ENCODE data around the gene SP100.

Gene SP100

DNA sequence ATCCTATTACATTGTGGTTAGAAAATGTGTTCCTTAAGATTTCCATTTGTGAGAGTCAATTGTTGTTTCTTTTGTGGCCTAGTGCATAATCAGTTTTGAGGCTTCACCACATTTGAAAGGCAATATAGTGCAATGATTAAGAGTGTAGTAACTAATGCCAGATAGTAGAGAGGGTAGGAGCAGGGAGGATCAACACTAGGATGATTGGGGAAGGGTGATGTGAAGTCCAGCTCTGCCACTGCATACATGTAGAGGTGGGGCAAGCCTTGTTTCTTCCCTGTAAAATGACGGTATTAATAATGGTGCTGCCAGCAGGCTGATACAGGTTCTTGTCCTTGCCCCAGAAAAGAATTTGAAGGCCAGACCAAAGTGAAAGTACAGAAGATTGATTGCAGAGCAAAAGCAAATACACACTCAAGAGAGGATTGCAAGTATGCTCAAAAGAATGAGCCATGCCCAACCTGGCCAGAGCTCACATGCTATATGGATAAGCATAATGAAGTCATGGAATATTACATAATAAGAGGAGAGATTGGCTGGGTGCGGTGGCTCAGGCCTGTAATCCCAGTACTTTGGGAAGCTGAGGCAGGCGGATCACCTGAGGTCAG, 8.0 kb downstream of the SP100 start:
- Mint-ChIP-seq H3K4me3 (no peak overlapping the region), H3K27me3 (ENCODE audit: low read depth) (peaks cover 3% of the 10 kb centered on the region), H3K4me1 (no peaks in the 10 kb centered on the region), H3K36me3 (ENCODE audit: low read depth) (no peaks in the 10 kb centered on the region), H3K9me3 (peaks cover 2% of the 10 kb centered on the region), H3K27ac (no peak overlapping the region)
- TF ChIP-seq, protein P1, sequence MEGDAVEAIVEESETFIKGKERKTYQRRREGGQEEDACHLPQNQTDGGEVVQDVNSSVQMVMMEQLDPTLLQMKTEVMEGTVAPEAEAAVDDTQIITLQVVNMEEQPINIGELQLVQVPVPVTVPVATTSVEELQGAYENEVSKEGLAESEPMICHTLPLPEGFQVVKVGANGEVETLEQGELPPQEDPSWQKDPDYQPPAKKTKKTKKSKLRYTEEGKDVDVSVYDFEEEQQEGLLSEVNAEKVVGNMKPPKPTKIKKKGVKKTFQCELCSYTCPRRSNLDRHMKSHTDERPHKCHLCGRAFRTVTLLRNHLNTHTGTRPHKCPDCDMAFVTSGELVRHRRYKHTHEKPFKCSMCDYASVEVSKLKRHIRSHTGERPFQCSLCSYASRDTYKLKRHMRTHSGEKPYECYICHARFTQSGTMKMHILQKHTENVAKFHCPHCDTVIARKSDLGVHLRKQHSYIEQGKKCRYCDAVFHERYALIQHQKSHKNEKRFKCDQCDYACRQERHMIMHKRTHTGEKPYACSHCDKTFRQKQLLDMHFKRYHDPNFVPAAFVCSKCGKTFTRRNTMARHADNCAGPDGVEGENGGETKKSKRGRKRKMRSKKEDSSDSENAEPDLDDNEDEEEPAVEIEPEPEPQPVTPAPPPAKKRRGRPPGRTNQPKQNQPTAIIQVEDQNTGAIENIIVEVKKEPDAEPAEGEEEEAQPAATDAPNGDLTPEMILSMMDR (IDR thresholded peaks at IDR 0.05; ENCODE audit: unreplicated experiment in 3 of 3): no peak

DNA sequence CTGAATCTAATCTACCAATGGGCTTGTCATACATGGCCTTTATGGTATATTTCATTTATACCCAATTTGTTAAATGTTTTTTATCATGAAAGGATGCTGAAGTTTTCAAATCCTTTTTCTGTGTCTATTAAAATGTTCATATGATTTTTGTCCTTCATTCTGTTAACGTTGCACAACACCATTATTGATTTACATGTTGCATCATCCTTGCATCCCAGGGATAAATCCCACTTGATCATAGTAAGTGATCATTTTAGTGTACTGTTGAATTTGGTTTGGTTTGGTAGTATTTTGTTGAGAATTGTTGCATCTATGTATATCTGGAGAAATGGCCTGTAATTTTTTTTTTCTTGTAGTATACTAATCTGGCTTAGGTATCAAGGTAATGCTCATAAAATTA, 9.4 kb downstream of the SP100 start:
- no peaks in the 10 kb centered on the region for H3K27me3 Mint-ChIP-seq (ENCODE audit: low read depth)
- no peak overlapping the region for H3K4me3 Mint-ChIP-seq
- H3K4me1 Mint-ChIP-seq: no peaks in the 10 kb centered on the region
- no peak overlapping the region for H3K27ac Mint-ChIP-seq
- no peaks in the 10 kb centered on the region for H3K36me3 Mint-ChIP-seq (ENCODE audit: low read depth)
- TF ChIP-seq, protein P1 (IDR thresholded peaks at IDR 0.05; ENCODE audit: unreplicated experiment in 3 of 3): no peak
- peaks cover 7% of the 10 kb centered on the region for H3K9me3 Mint-ChIP-seq

DNA sequence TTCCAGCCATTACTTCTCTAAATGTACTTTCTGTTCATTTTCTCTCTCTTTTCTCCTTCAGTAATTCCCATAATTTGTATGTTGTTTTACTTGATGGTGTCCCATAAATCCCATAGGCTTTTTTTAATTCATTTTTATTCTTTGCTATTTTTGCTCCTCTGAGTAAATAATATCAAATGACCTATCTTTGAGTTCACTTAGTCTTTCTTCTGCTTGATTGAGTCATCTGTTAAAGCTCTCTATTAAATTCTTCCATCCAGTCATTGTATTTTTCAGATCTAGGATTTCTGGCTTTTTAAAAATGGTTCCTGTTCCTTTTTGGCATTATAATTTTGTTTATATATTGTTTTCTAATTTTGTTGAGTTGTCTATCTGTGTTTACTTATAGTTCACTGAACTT, 13.5 kb downstream of the SP100 start:
- no peaks in the 10 kb centered on the region for H3K27me3 Mint-ChIP-seq (ENCODE audit: low read depth)
- H3K9me3 Mint-ChIP-seq: peaks cover 15% of the 10 kb centered on the region
- no peak overlapping the region for H3K4me3 Mint-ChIP-seq
- TF ChIP-seq, protein P1 (IDR thresholded peaks at IDR 0.05; ENCODE audit: unreplicated experiment in 3 of 3): no peak
- no peaks in the 10 kb centered on the region for H3K36me3 Mint-ChIP-seq (ENCODE audit: low read depth)
- no peak overlapping the region for H3K27ac Mint-ChIP-seq
- no peaks in the 10 kb centered on the region for H3K4me1 Mint-ChIP-seq

DNA sequence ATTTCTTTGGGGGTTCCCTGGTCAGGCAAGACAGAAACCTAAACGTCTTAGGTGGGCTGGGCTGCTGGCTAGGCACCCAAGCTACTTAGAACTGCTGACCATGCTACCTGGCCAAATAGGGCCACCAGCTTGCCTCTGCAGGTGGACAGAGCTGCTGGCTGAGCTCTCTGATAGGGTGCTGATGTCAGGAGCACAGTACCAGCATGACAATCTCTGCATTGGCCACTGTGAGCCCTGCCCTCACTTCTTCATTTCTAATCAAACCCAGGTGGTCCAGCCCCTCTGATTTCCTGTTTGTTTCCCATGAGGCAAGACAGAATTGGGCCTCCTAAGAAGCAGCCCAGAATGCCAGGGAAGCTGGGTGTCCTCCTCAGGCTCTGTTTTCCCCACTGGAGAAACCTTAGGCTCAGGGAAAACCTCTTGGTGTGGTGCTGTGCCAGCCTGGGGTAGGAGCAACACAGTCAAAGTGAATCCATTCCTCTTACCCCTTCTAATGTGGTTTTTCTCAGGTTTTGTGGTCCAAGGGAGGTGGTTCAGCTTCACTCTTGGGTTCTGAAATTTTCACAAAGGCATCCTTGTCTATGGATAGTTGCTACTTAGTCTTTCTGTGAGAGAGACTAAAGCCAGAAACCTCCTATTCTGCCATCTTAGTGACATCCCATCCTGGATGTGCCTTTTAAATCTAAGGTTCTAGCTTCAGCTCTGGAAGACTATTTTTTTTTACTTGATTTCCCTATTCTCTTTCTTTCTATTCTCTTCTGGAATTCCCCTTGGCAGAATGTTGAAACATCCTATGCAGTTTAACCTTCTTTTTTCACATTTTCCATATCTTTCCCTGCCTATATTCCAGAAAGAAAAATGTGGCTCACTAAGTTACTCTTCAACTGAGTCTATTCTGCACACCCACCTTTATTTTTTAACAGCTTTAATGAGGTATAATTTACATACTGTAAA, 15.2 kb downstream of the SP100 start:
- H3K9me3 Mint-ChIP-seq: peaks cover 18% of the 10 kb centered on the region
- H3K27me3 Mint-ChIP-seq (ENCODE audit: low read depth): no peaks in the 10 kb centered on the region
- H3K4me3 Mint-ChIP-seq: no peak overlapping the region
- no peaks in the 10 kb centered on the region for H3K4me1 Mint-ChIP-seq
- no peak overlapping the region for H3K27ac Mint-ChIP-seq
- TF ChIP-seq, protein P1 (IDR thresholded peaks at IDR 0.05; ENCODE audit: unreplicated experiment in 3 of 3): no peak
- H3K36me3 Mint-ChIP-seq (ENCODE audit: low read depth): no peaks in the 10 kb centered on the region

DNA sequence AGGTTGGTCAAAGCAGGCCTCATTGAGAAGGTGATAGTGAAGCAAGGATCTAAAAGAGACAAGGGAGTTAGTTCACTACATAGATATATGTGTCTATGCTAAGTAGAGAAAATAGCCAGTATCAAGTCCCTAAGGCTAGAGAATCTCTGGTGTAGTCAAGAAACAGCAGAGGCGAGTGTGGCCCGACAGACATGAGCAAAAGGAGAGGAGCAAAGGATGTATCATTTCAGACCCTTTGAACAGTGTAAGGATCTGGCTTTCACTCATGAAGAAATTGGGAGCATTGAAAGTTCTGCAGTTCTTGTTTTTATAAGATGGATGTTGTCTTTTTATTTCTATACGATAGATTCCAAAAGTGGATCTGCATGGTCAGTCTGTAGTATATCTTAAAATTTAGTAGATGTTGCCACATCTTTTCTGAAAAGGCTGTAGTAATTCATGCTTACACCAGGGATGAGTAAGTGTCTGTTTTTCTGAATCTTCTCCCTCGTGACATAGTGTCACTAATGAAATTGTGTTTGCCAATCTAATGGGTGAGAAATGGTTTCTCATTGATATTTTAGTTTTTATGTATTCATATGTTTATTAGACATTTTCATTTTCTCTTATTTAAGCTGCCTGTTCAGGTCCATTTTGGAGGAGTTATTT, 18.8 kb downstream of the SP100 start:
- TF ChIP-seq, protein P1 (IDR thresholded peaks at IDR 0.05; ENCODE audit: unreplicated experiment in 3 of 3): no peak
- H3K27ac Mint-ChIP-seq: no peak overlapping the region
- no peaks in the 10 kb centered on the region for H3K36me3 Mint-ChIP-seq (ENCODE audit: low read depth)
- H3K9me3 Mint-ChIP-seq: peaks cover 14% of the 10 kb centered on the region
- H3K4me1 Mint-ChIP-seq: no peaks in the 10 kb centered on the region
- no peaks in the 10 kb centered on the region for H3K27me3 Mint-ChIP-seq (ENCODE audit: low read depth)
- no peak overlapping the region for H3K4me3 Mint-ChIP-seq

Measured in nephron (organoid).